Duodenal mucosa (tissue), 2 donors: ENCODE measurements around the gene CIITA.

ENCODE experiments used
- H3K27ac ChIP-seq: one replicate; pipeline ENCODE4 v1.7.0; 2013; ENCODE audit warnings: low read depth, low read length
- H3K27me3 ChIP-seq, 2 donors: one replicate each; pipeline ENCODE4 v1.7.0; 2013; ENCODE audit warnings: low read length in 2 of 2, control low read depth in 1 of 2; ENCODE audit not compliant: insufficient read depth in 2 of 2, control insufficient read depth in 1 of 2
- H3K36me3 ChIP-seq, 2 donors: one replicate each; pipeline ENCODE4 v1.7.0; 2013; ENCODE audit warnings: low read length in 2 of 2, control low read depth in 1 of 2; ENCODE audit not compliant: insufficient read depth in 2 of 2, control insufficient read depth in 1 of 2
- H3K4me1 ChIP-seq, 2 donors: one replicate each; pipeline ENCODE4 v1.7.0; 2013; ENCODE audit warnings: low read length in 2 of 2, control low read depth in 1 of 2; ENCODE audit not compliant: insufficient read depth in 2 of 2, control insufficient read depth in 1 of 2
- H3K4me3 ChIP-seq, 2 donors: one replicate each; pipeline ENCODE4 v1.7.0; 2013; ENCODE audit warnings: low read length in 2 of 2, low read depth in 1 of 2
- H3K9ac ChIP-seq, 2 donors: one replicate each; pipeline ENCODE4 v1.7.0; 2013; ENCODE audit warnings: low read length in 2 of 2, low read depth in 1 of 2
- H3K9me3 ChIP-seq, 2 donors: one replicate each; pipeline ENCODE4 v1.7.0; 2013; ENCODE audit warnings: low read length in 2 of 2, control low read depth in 1 of 2; ENCODE audit not compliant: control insufficient read depth in 1 of 2

Gene CIITA

GRCh38 chr16:10978871-10979446 lies 102.0 kb downstream of the CIITA start:
- Histone ChIP-seq H3K27ac (no peak overlapping the region), H3K9me3 (no peaks in the 10 kb centered on the region), H3K9ac (no peak overlapping the region), H3K4me3 (no peak overlapping the region), H3K4me1 (peaks cover 0 to 7% of the 10 kb centered on the region in 2 donors), H3K27me3 (no peaks in the 10 kb centered on the region), H3K36me3 (peaks cover 21 to 61% of the 10 kb centered on the region in 2 donors)

- no peak overlapping the region for H3K4me3 ChIP-seq
- no peaks in the 10 kb centered on the region for H3K27me3 ChIP-seq
- no peaks in the 10 kb centered on the region for H3K9me3 ChIP-seq
- H3K27ac ChIP-seq = no peak overlapping the region
- no peak overlapping the region for H3K9ac ChIP-seq
- peaks cover 0 to 7% of the 10 kb centered on the region in 2 donors for H3K4me1 ChIP-seq
- H3K36me3 ChIP-seq = peaks cover 17 to 59% of the 10 kb centered on the region in 2 donors
These were observed 103.0 kb downstream of the CIITA start for GRCh38 chr16:10979717-10980601.

- no peak overlapping the region for H3K9ac ChIP-seq
- no peaks in the 10 kb centered on the region for H3K27me3 ChIP-seq
- H3K36me3 ChIP-seq = peaks cover 17 to 59% of the 10 kb centered on the region in 2 donors
- H3K27ac ChIP-seq = no peak overlapping the region
- no peak overlapping the region for H3K4me3 ChIP-seq
- no peaks in the 10 kb centered on the region for H3K9me3 ChIP-seq
- H3K4me1 ChIP-seq = peaks cover 0 to 7% of the 10 kb centered on the region in 2 donors
These were observed 103.8 kb downstream of the CIITA start for GRCh38 chr16:10980813-10981212.

GRCh38 chr16:10981697-10982216 lies 104.8 kb downstream of the CIITA start:
- Histone ChIP-seq H3K9ac (no peak overlapping the region), H3K27me3 (no peaks in the 10 kb centered on the region), H3K36me3 (peaks cover 17 to 62% of the 10 kb centered on the region in 2 donors), H3K4me1 (peaks cover 0 to 7% of the 10 kb centered on the region in 2 donors), H3K27ac (no peak overlapping the region), H3K4me3 (no peak overlapping the region), H3K9me3 (no peaks in the 10 kb centered on the region)

- Histone ChIP-seq H3K4me1 (peaks cover 0 to 7% of the 10 kb centered on the region in 2 donors), H3K36me3 (peaks cover 17 to 59% of the 10 kb centered on the region in 2 donors), H3K4me3 (no peak overlapping the region), H3K27ac (no peak overlapping the region), H3K27me3 (no peaks in the 10 kb centered on the region), H3K9ac (no peak overlapping the region), H3K9me3 (no peaks in the 10 kb centered on the region)
These were observed 105.6 kb downstream of the CIITA start for GRCh38 chr16:10982465-10983150.

- Histone ChIP-seq H3K36me3 (peaks cover 13 to 58% of the 10 kb centered on the region in 2 donors), H3K27ac (no peak overlapping the region), H3K4me1 (peaks cover 0 to 7% of the 10 kb centered on the region in 2 donors), H3K27me3 (no peaks in the 10 kb centered on the region), H3K9me3 (no peaks in the 10 kb centered on the region), H3K9ac (no peak overlapping the region), H3K4me3 (no peak overlapping the region)
These were observed 106.2 kb downstream of the CIITA start for GRCh38 chr16:10983159-10983558.

GRCh38 chr16:10984509-10984908 lies 107.5 kb downstream of the CIITA start:
- Histone ChIP-seq H3K9ac (no peak overlapping the region), H3K9me3 (no peaks in the 10 kb centered on the region)

More at GRCh38 chr16:10984509-10984908, 107.5 kb downstream of the CIITA start:
- no peak overlapping the region for H3K27ac ChIP-seq
- no peaks in the 10 kb centered on the region for H3K27me3 ChIP-seq
- peaks cover 0 to 11% of the 10 kb centered on the region in 2 donors for H3K4me1 ChIP-seq
- no peak overlapping the region for H3K4me3 ChIP-seq
- H3K36me3 ChIP-seq = peaks cover 13 to 57% of the 10 kb centered on the region in 2 donors
